ENCODE data around the gene ABCG2. TPM values are rescaled to one million over a fixed set of nuclear protein-coding genes. Genes with fewer than 3 reads are reported as not detected.

Gene ABCG2
- 10.5 TPM for polyA plus RNA-seq (2012; ENCODE audit: insufficient read depth, insufficient read length)

- DNase-seq (ENCODE audit: low read depth, low spot score), result no peak
- peak within 1 kb of the TSS; percentile 51 for H3K4me3 ChIP-seq (ENCODE audit: low read length)
Observed at GRCh38 chr4:88158489-88159228, at the start of gene ABCG2. TSS of gene ABCG2 (minus strand) at chr4:88158639. CDS start at chr4:88139995, 18,644 bp downstream.

- DNase-seq (ENCODE audit: low read depth, low spot score), result no peak
- no peak overlapping the region for H3K4me3 ChIP-seq (ENCODE audit: low read length)
Observed at GRCh38 chr4:88208156-88208555, 49.7 kb upstream of the ABCG2 start.

GRCh38 chr4:88207171-88207570 is 48.7 kb upstream of the ABCG2 start:
- peak; percentile 11 for DNase-seq (ENCODE audit: low read depth, low spot score)
- H3K4me3 ChIP-seq (ENCODE audit: low read length), result no peak overlapping the region

GRCh38 chr4:88204882-88205281 is 46.4 kb upstream of the ABCG2 start:
- H3K4me3 ChIP-seq (ENCODE audit: low read length), result no peak overlapping the region
- no peak for DNase-seq (ENCODE audit: low read depth, low spot score)

GRCh38 chr4:88202443-88202842 is 44.0 kb upstream of the ABCG2 start:
- no peak overlapping the region for H3K4me3 ChIP-seq (ENCODE audit: low read length)
- no peak for DNase-seq (ENCODE audit: low read depth, low spot score)

GRCh38 chr4:88200186-88200585 is 41.7 kb upstream of the ABCG2 start:
- H3K4me3 ChIP-seq (ENCODE audit: low read length), result no peak overlapping the region
- DNase-seq (ENCODE audit: low read depth, low spot score), result no peak

GRCh38 chr4:88196523-88197185 is 38.2 kb upstream of the ABCG2 start:
- DNase-seq (ENCODE audit: low read depth, low spot score), result no peak
- H3K4me3 ChIP-seq (ENCODE audit: low read length), result no peak overlapping the region

GRCh38 chr4:88196013-88196365 is 37.5 kb upstream of the ABCG2 start:
- DNase-seq (ENCODE audit: low read depth, low spot score), result no peak
- no peak overlapping the region for H3K4me3 ChIP-seq (ENCODE audit: low read length)

GRCh38 chr4:88195328-88196012 is 37.0 kb upstream of the ABCG2 start:
- no peak overlapping the region for H3K4me3 ChIP-seq (ENCODE audit: low read length)
- no peak for DNase-seq (ENCODE audit: low read depth, low spot score)

GRCh38 chr4:88191404-88191803 is 33.0 kb upstream of the ABCG2 start:
- no peak overlapping the region for H3K4me3 ChIP-seq (ENCODE audit: low read length)
- no peak for DNase-seq (ENCODE audit: low read depth, low spot score)

GRCh38 chr4:88189881-88190585 is 31.6 kb upstream of the ABCG2 start:
- no peak overlapping the region for H3K4me3 ChIP-seq (ENCODE audit: low read length)
- no peak for DNase-seq (ENCODE audit: low read depth, low spot score)

- DNase-seq (ENCODE audit: low read depth, low spot score), result no peak
- no peak overlapping the region for H3K4me3 ChIP-seq (ENCODE audit: low read length)
Observed at GRCh38 chr4:88189418-88189738, 30.9 kb upstream of the ABCG2 start.

GRCh38 chr4:88188738-88189417 is 30.4 kb upstream of the ABCG2 start:
- H3K4me3 ChIP-seq (ENCODE audit: low read length), result no peak overlapping the region

GRCh38 chr4:88187766-88188165 is 29.3 kb upstream of the ABCG2 start:
- no peak overlapping the region for H3K4me3 ChIP-seq (ENCODE audit: low read length)
- no peak for DNase-seq (ENCODE audit: low read depth, low spot score)

More at GRCh38 chr4:88188738-88189417, 30.4 kb upstream of the ABCG2 start:
- DNase-seq (ENCODE audit: low read depth, low spot score), result no peak

GRCh38 chr4:88185906-88186305 is 27.5 kb upstream of the ABCG2 start:
- no peak overlapping the region for H3K4me3 ChIP-seq (ENCODE audit: low read length)
- DNase-seq (ENCODE audit: low read depth, low spot score), result no peak

GRCh38 chr4:88179261-88179660 is 20.8 kb upstream of the ABCG2 start:
- H3K4me3 ChIP-seq (ENCODE audit: low read length), result no peak overlapping the region
- DNase-seq (ENCODE audit: low read depth, low spot score), result no peak

GRCh38 chr4:88178626-88179231 is 20.3 kb upstream of the ABCG2 start:
- H3K4me3 ChIP-seq (ENCODE audit: low read length), result no peak overlapping the region
- no peak for DNase-seq (ENCODE audit: low read depth, low spot score)

- no peak for DNase-seq (ENCODE audit: low read depth, low spot score)
- H3K4me3 ChIP-seq (ENCODE audit: low read length), result no peak overlapping the region
Observed at GRCh38 chr4:88177983-88178625, 19.7 kb upstream of the ABCG2 start.

Data from Jurkat, Clone E6-1 (cell line).